Measurements from ENCODE around the gene FSHR.

Gene FSHR

DNA sequence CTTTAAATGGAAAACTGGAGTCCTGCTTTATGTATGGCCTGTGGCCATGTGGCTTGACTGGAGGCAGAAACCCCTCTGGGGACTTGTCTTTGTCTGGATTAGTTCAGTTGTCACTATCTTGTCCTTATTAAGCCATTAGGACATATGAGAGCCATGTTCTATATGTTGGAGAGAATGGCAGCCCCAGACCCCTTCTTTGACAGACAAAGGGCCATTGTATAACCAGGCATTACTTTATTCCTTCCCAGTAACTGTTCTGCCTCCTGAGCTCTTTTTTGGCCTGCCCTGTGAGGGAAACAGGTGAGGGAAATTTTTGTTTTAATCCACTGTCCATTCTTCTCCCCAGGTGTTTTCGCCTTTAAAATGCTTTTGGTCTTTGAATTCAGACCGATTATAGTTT, 43.3 kb downstream of the FSHR start:
- DNase-seq (ENCODE audit: low read depth in 3 of 3): no peak

DNA sequence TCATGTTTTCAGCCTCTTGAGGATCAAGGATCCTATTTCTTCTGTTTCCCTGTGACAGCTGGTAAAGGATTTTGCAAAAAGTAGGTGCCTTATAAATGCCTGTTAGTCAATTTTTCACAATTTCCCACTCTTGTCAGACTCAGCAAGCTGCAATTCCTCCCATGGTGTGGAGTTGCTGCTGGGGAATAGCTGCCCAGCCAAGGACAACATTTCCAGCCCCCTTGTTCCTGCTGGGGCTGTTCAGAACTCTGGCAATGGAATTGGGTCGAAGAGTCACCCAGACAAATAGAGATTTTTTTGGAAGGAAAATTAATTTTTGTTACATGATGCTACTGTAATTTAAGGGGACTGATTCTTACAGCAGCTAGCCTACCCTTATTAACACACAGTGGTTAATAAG, 43.7 kb downstream of the FSHR start:
- no peak for DNase-seq (ENCODE audit: low read depth in 3 of 3)

DNA sequence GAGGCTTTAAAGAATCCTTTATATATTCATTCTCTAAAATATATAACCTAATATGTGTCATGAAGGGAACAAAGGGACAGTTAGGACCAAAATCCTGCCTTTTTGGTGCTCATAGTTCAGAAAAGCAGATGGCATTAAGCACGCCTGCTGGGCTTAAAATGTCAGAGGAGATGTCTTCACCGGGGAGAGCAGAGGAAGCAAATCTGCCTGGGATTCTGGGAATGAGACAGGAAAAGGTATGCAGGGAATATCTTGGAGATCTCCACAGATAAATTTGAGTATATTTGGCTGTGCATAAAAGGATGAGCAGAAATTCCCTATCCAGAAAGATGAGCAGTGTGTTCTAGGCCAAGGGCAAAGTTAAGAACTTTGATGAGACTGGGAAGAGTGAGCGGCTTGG, 45.5 kb downstream of the FSHR start:
- DNase-seq (ENCODE audit: low read depth in 3 of 3): no peak

DNA sequence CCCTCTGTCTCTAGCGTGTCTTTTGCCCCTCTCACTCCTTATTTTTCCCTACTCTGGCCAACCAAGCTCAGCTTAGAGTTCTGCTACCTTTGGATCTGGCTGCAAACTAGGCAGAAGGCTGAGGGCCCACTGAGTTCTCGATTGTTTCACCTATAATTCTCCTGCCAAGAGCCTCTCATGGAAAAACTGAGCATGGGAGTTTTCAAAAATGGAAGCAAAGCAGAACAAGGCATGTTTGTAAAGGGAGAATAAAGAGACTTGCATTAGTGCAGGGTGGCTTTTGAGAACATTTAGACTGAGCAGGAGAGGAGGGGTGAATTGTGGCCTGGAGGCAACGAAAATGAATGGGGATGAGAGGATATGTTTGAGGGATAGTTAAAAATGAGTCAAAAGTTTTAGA, 45.9 kb downstream of the FSHR start:
- DNase-seq (ENCODE audit: low read depth in 3 of 3): no peak

DNA sequence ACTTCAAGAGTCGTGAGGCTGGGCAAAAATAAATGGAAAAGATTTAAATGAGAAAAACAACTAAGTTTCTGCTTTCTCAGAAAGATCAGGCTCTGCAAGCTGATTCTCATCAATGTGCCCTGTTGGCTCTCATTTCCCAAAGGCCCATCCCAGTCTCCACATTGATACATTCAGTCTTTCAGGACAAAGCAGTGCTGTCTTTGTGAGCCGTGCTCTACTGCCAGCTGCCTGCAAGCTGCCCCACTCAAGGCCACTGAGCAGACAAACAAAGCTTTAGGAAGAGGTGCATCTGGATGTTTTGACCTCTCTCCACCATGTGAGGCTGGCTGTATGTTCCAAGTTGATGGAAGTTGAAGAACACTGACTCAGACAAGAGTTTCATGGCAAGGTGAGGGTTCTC, 48.8 kb downstream of the FSHR start:
- DNase-seq (ENCODE audit: low read depth in 3 of 3): no peak

DNA sequence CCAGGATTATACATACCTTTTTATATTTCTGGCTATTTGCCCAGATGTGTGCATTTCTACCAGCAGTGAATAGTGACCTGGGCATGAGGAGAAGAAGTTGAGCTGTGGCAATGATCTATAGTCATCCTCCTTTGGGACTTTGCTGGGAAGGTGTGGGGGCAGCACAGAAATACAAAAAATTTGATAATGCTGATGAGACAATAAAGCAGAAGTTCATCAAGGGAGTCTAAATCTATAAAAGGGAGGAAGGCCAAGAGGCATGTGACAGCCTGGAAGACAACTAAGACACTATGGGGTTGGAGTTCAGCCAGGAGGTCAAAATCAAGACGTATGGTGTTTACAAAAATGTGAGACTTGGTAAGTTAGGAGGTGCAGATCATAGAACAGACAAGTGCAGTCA, 52.2 kb downstream of the FSHR start:
- no peak for DNase-seq (ENCODE audit: low read depth in 3 of 3)

DNA sequence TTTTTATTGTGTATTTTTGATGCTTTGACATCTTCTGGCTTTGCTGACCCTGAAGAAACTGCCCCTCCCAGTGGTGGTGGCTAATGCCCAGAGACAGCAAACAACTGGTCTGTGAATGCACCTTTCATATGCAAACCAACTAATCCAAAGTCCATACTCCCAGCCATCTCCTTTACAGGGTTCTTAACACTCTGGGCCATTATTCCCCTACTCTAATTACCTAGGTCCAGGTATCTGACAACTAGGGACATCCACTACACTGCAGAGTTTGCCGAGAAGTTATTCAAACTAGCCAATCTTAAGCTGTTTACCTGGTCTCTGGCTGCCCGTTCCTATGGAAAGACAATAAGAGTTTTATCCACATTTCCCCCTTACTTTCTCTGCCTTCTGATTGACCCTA, 73.6 kb downstream of the FSHR start:
- DNase-seq (ENCODE audit: low read depth in 3 of 3): no peak

DNA sequence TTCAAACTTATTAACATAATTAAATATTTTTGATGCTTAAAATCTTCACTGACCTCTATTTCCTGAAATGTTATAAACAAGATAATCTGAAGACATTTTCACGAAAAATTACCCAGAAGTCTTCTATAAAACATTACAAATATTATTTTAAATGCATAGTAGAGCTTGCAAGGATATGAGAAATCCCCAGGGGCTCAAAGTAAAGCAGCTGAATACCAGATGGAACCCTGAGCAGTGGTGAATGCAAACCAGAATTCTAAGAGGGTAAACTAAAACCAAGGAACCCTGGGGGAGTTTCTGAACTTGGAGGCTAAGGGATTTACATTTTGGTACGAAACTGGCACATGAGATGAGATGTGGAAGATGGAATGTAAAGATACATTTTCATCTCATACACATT, 83.6 kb downstream of the FSHR start:
- DNase-seq (ENCODE audit: low read depth in 3 of 3): no peak

DNA sequence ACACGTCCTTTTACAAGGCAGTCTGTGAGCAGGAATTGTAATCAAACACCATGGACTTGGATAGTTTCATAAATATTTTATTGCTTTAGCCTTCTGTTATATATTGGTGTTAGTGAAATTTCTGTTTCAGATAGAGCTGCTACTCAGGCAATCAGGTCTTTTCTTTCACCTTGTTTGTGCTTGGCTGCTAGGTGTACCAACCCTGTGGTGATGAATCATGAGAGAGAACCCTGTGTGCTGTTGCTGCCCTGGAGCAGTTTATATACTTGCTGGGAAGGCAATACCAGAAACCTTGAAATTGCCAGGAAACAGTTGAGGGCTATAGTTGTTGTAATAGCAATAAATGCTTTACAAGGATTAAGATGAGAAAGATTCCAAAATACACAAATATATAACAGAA, 84.5 kb downstream of the FSHR start:
- no peak for DNase-seq (ENCODE audit: low read depth in 3 of 3)

DNA sequence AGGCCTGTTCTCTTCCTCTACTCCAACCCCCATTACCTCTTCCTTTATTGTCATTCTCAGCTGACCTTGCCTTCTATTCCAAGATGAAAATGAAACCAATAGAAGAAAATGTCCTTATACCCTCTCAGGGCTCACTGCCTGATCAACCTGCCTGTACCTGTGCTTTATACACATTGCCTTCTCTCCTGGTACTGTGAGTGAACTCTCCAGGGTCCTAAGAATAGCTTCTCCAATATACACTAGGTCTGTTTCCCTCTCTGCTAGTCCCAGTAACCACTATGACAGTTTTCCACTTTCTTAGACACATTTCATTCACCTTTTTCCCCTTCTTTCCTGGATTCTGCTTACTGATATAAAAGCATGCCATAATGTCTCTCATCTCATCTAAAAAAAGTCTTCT, 85.7 kb downstream of the FSHR start:
- no peak for DNase-seq (ENCODE audit: low read depth in 3 of 3)

DNA sequence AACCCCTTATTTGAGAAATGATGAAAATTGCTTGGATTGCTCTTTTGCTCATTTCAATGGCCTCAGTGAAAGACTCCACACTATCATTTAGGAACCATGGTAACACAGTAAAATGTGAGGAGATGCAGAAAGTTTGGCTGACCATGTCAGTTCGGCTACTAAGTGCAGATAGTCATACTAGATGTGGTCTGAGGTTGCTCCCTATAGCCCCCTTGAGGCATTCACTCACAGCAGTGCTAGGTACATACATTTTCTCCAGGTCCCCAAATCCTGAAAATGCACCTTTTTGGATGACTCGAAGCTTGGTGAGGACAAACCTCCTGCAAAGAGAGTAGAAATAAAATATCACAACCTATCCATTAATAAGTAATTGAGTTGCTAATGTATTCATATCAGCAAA, 86.3 kb downstream of the FSHR start:
- no peak for DNase-seq (ENCODE audit: low read depth in 3 of 3)

DNA sequence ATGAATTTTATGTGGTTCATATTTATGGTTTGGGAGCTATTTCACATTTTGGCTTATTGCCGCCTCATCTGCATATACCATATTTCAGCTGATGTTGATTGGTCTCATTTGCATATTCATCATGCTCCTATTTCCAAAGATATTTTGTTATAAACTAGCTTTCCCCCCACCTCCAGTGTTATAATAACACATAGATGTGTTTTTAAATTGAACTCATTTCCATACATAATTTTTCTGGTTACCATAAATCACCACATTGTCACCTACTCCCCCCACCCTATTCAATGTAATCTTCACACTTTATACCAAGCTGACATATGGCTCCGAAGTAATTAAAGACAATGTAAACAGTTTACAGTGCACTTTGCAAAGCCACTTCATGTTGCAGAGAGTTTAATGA, 101.2 kb downstream of the FSHR start:
- DNase-seq (ENCODE audit: low read depth in 3 of 3): no peak

DNA sequence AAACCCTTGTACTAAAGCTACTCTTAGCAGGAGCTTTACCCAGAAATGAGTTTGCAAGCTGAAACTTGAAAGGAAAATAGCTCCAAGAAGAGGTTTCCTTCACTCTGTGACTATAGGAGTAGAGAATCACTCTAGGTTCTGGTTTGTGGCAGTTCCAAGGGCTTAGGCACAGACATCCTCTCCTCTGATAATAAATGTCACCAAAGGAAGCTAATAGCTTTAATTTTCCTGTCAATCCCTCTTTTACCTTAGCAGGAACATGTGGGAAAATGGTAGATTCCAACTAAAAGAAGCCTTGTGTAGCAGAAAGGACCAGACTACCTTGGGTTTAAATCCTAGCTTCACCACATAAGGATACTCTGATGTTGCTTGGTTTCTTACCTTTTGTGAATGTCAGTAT, 104.0 kb downstream of the FSHR start:
- no peak for DNase-seq (ENCODE audit: low read depth in 3 of 3)

DNA sequence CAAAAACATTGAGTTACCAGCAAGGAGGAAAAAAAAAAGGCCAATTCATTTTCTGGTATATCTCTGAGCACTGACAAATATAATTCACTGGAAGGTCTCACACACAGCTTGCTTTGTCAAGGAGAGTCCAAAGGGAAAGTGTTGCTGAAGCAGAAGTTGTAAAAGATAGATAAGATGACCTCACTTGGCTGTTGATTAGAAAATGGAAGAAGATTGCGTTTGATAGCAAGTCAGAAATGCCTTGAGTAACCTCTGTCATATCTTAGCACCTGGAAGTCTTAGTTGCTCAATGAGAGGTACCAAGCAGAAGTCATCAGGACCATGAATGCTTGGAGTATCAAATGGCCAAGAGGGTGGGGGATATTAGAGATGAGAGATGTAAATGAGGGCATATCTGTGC, 105.2 kb downstream of the FSHR start:
- DNase-seq (ENCODE audit: low read depth in 3 of 3): no peak

DNA sequence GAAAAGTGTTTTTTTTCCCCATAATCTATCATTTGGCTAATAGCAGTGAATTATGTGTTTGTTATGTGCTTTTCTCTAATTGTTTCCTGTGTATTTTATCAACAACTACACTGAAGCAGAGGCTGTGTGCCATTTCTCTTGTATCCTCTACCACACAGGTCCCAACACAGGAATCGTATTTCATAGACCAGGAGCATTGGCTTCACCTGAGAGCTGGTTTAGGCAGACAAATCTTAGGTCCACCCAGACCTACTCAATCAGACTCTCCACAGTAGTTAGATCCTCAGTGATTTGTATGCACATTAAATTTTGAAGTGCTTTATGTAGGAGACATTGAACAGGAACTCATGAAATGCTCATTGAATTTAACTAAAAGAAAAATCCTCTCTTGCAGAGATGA, 109.2 kb downstream of the FSHR start:
- DNase-seq (ENCODE audit: low read depth in 3 of 3): no peak

DNA sequence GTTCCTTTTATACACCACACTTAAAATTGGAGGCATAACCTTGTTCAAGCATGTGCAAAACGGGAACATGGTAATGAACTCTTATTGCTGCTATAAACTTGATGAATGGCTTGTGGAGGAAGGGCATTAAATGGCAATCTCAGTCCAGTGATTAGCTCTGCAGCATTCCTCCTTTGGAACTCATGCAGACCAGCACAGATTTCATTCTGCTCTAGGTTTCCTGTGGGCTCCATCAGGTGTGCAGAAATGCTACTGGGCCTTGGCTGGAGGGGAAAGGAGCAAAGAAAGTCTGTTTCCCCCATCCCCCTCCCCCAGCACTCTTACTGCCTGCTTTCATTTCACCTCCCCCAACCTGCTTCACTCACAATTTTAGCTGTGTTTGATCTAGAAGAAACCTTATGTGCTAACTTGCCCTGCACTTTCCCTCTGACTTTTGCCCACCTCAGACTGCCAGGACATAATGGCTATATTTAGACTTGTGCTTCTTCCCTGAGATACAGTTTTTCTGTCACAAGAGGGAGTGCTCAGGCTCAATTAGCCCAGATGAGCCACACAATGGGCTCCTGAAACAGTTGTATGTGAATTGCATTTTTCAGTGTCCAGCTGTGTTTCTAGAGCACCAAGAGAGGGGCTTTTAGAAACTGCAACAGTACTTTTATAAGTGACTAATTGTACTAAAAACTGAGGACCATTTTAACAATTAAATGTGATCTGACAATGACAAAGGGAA, 109.8 kb downstream of the FSHR start:
- no peak for DNase-seq (ENCODE audit: low read depth in 3 of 3)

DNA sequence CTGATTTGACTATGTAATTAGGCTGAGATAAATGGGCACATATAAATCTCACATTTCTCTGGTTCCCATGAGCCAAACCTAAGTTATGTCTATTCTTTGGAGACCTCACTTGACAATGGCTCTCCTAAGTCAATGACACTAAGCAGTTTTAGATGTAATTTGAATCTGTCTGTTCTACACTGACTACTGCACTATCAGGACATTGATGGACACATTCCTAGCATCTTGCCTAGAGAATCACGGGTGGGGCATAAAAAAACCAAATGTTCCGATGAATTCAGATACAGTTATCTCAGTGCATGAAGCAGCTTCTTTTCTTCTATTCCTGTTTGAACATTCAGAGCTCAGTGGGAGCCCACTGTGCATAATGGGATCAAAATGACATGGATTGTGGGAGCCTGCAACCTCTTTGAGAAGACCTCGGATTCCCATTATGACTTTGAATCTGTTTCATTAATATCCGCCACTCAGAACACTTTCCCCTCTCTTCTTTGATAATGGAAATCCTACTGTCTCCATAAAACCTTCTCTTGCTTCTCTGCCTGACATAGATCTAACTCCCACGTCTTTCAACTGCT, 110.8 kb downstream of the FSHR start:
- DNase-seq (ENCODE audit: low read depth in 3 of 3): no peak

DNA sequence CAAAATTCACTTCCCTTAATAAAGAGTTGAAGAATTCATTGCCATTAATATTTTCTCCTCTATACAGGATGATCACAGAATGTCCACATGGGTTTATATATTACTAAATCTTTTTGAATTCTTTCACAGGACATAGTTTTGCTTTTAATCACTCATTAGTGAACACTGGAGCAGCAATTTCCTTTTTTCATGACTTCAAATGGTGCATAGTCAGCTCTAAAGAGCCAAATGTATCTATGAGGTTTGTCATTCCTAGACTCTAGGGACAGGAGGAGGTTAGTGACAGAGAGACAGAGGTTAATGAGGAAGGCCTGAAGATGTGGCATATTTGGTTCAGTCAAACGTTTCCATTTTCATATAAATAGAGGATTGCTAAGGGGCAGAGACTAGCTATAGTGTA, 111.8 kb downstream of the FSHR start:
- no peak for DNase-seq (ENCODE audit: low read depth in 3 of 3)

DNA sequence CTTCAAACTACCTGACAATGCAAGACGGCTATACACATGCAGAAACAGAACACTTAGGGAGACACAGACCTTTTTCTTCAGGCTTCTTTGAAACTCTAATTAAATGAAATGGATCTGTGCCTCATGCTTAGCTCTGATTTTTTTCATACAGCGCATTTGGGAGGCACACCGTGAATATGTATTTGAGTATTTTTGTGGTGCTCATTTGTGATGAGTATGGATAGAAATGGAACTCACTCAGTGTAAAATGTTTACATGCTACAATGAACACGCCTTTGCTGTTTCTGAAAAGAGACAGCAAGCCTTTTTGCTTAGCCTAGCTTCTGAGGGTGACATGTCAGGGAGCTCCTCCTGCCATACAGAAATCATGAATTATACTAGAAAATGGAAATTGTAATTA, 113.3 kb downstream of the FSHR start:
- DNase-seq (ENCODE audit: low read depth in 3 of 3): no peak

DNA sequence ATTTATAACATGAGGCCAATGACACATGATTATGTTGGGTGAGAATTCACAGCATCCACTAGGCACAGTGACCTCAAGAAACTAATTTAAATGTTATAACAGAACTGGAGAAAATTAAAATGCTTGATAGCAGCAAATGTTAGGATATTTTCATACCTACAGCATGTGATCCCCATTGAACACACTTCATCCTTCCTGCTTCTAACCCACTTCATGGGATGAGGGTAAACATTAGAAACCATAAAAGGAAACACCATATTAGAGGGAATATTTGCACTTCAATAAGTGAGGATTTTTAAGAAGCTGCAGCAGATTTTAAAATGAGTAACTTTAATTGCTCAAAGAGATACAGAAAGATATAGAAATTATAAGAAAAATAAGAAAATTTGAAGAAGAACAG, 117.1 kb downstream of the FSHR start:
- no peak for DNase-seq (ENCODE audit: low read depth in 3 of 3)

DNA sequence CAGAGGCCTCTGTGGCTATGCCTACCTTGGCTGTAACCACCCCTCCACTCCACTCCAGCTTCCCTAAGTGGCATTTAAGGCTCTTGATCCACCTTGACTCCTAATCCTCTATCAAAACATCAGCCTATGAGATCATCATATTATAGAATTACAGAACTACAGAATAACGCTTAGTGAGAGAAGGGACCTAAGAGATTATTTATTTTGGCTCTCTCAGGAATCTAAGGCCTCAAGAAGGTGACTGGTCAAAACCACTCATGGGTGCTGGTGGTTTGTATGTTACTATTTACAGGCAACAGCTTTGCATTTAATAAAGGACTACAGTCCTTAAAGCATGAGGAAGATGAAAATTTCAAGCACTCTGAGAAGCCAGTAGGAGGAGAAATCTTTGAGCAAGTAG, 118.8 kb downstream of the FSHR start:
- no peak for DNase-seq (ENCODE audit: low read depth in 3 of 3)

DNA sequence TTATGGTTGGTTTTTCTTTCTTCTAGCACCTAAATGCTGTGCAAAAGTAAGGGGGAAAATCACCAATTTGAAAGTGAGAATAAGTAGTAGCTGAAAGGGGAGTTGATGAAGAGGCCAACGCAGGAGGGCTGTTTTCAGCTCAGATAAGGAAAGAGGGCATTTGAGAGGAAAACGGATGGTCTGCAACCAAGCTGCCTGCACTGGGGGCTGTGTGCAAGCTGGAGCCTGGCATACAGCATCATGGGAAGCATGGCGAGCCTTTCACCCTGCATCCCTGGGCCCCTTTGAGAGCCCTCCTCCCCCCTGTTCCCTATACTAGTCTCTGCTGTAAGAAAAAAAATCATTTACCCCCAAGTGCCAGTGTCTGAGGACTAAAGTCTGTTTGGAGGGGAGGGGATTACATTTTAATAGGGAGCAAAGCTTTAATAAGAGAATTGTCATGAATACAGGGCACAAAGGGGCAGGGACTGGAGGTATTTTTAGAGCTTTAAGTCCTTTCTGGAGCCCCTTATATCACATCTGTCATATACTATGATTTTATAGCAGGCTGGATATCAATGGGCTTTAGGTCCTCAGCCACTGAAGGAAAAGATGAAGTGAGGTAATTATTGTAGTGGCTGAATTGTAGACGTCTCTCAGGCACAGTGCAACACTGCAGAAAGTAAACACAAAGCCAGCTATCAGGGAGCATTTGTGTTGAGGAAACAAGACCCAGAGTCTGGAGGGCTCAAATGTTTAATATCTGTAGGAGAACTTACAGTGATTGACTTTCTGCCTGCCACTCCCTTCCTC, 120.7 kb downstream of the FSHR start:
- no peak for DNase-seq (ENCODE audit: low read depth in 3 of 3)

DNA sequence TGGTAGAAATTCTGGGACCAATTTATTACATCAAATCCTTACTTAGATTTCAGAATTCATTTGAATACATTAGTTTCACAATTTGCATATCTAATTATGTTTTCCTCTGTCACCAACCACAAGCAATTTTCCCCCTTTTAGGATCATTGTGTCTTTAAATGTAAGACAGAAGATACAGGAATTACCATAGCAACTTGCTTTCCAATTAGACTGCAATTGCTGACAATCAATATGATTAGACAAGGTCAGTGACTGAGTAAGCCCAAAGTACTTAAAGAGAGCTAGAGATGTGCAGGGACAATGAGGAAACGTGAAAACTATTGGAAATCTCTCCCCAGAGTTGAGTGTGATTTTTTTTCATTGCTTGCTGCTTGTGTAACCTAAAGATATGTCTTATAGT, 121.4 kb downstream of the FSHR start:
- DNase-seq (ENCODE audit: low read depth in 3 of 3): no peak
